Caco-2 (cell line): ENCODE results near the gene CACNA1C. TPM values are rescaled to one million over a fixed set of nuclear protein-coding genes. Genes with fewer than 3 reads are reported as not detected.

Source experiments
- BruUV-seq: library from RNA; stranded (reverse); fragments of 400-500 nt; replicated peaks from 2 replicates; lab custom pipeline; 2021; lab: Mats Ljungman, UMichigan
- CTCF ChIA-PET: fragments of 300-600 bp; sonication (Branson Sonifier 250); formaldehyde crosslinking; loops from one replicate; lab custom pipeline; 2022; ENCODE audit warnings: antibody characterized with exemption; lab: Charles Lee
- POLR2A ChIA-PET: fragments of 300-600 bp; sonication (Branson Sonifier 250); formaldehyde crosslinking; loops from one replicate; lab custom pipeline; 2022; ENCODE audit warnings: antibody characterized with exemption; lab: Charles Lee
- DNase-seq, 2 experiments: peaks; one replicate each; pipeline versions ENCODE4 v3.0.0 to v3.0.0-alpha.2; 2020 to 2022
- H3K27me3 ChIP-seq: replicated peaks from 2 replicates; pipeline ENCODE4 v1.6.0; 2011; ENCODE audit warnings: low read length; ENCODE audit not compliant: control insufficient read depth, insufficient read depth
- H3K36me3 ChIP-seq: 2 replicates; pipeline ENCODE4 v1.5.1; 2011; ENCODE audit warnings: low read length; ENCODE audit not compliant: control insufficient read depth, insufficient read depth
- H3K4me1 ChIP-seq: fragments of 250-450 bp; sonication (Bioruptor Pico); 2 replicates; pipeline ENCODE4 v1.5.1; 2020; ENCODE audit warnings: mild to moderate bottlenecking
- H3K4me3 ChIP-seq: 2 replicates; pipeline ENCODE4 v1.5.1; 2011; ENCODE audit warnings: low read depth, mild to moderate bottlenecking, control low read depth, low read length
- H3K9me3 ChIP-seq: fragments of 250-450 bp; sonication (Bioruptor Pico); 2 replicates; pipeline ENCODE4 v1.5.1; 2020; ENCODE audit warnings: mild to moderate bottlenecking, moderate library complexity
- H3K27ac Mint-ChIP-seq: one replicate; pipeline ENCODE4 v1.8.0; 2022; ENCODE audit warnings: mixed read lengths; ENCODE audit not compliant: unreplicated experiment
- H3K27me3 Mint-ChIP-seq: one replicate; pipeline ENCODE4 v1.8.0; 2022; ENCODE audit warnings: mixed read lengths; ENCODE audit not compliant: insufficient read depth, unreplicated experiment
- H3K36me3 Mint-ChIP-seq: one replicate; pipeline ENCODE4 v1.8.0; 2022; ENCODE audit warnings: mild to moderate bottlenecking, mixed read lengths; ENCODE audit not compliant: insufficient read depth, unreplicated experiment
- H3K4me1 Mint-ChIP-seq: one replicate; pipeline ENCODE4 v1.8.0; 2022; ENCODE audit warnings: low read depth, mixed read lengths; ENCODE audit not compliant: unreplicated experiment
- H3K4me3 Mint-ChIP-seq: one replicate; pipeline ENCODE4 v1.8.0; 2022; ENCODE audit warnings: mild to moderate bottlenecking, moderate library complexity, mixed read lengths; ENCODE audit not compliant: unreplicated experiment
- H3K9me3 Mint-ChIP-seq: one replicate; pipeline ENCODE4 v1.8.0; 2022; ENCODE audit warnings: mixed read lengths; ENCODE audit not compliant: unreplicated experiment
- CTCF ChIP-seq, 2 experiments: fragments of 200-600 bp in 1 of 2; IDR thresholded peaks; 1 replicate in 1 of 2; 2 replicates in 1 of 2; pipeline versions ENCODE4 v1.5.1 to v1.8.0; 2011 to 2022; ENCODE audit warnings: antibody characterized with exemption in 1 of 2, control low read depth in 1 of 2, inconsistent platforms in 1 of 2, low read depth in 1 of 2, low read length in 1 of 2, mild to moderate bottlenecking in 1 of 2, moderate library complexity in 1 of 2; ENCODE audit not compliant: insufficient read depth in 1 of 2, severe bottlenecking in 1 of 2, unreplicated experiment in 1 of 2
- intact Hi-C: fragments of 100-400 bp; cut with micrococcal nuclease; formaldehyde crosslinking; loops from one replicate; pipeline ENCODE4 v1.10.0; 2022; ENCODE audit not compliant: unreplicated experiment
- total RNA-seq: library from RNA; stranded (reverse); gene quantifications from 2 replicates; pipeline ENCODE4 v1.2.3, GENCODE V29; 2022

The CACNA1C gene
- total RNA-seq, 1 experiment from 2014 or later, result not detected

GRCh38 chr12:2136901-2137300 is 84.1 kb downstream of the CACNA1C start:
- no peaks in the 10 kb centered on the region for H3K27me3 ChIP-seq
- TF ChIP-seq CTCF (IDR thresholded peaks at IDR 0.05; ENCODE audit: insufficient read depth in 1 of 2, low read depth in 1 of 2, low read length in 1 of 2, severe bottlenecking in 1 of 2, unreplicated experiment in 1 of 2), result no peak
- H3K4me3 ChIP-seq, result no peak overlapping the region
- intact Hi-C loops, result no loop called here
- H3K9me3 ChIP-seq, result no peaks in the 10 kb centered on the region
- Mint-ChIP-seq H3K27me3 (no peaks in the 10 kb centered on the region), H3K36me3 (no peaks in the 10 kb centered on the region), H3K4me1 (peaks cover 14% of the 10 kb centered on the region), H3K27ac (no peak overlapping the region), H3K9me3 (no peaks in the 10 kb centered on the region), H3K4me3 (no peak overlapping the region)
- peaks cover 17% of the 10 kb centered on the region for H3K4me1 ChIP-seq
- POLR2A ChIA-PET, result no interaction called here
- BruUV-seq, result no TSS peak
- no peaks in the 10 kb centered on the region; the same call in 1 of the 2 replicates for H3K36me3 ChIP-seq
- CTCF ChIA-PET, result no interaction called here
- no peak for DNase-seq

DNA sequence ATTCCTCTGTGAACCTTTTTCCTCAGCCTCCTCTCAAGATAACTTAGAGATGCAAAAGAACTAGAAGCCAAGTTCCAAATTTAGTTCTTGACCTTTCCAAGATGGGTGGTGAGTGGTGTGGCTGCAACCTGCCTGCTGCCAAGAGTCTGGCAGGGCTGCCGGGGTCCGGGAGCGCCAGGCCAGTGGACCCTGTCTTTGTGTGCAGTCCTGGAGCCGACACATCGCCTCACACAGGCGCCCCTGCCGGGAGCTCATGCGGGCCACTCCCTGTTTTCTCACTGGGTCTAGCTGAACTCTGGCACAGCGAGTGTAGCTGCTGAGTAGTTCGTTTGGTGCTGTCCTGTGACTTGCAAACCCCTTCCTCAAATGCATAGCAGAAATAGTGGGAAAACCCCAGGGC is 84.9 kb downstream of the CACNA1C start:
- no peak for TF ChIP-seq CTCF (IDR thresholded peaks at IDR 0.05; ENCODE audit: insufficient read depth in 1 of 2, low read depth in 1 of 2, low read length in 1 of 2, severe bottlenecking in 1 of 2, unreplicated experiment in 1 of 2)
- no TSS peak for BruUV-seq
- Mint-ChIP-seq H3K27me3 (no peaks in the 10 kb centered on the region), H3K4me3 (no peak overlapping the region), H3K9me3 (no peaks in the 10 kb centered on the region), H3K4me1 (peaks cover 14% of the 10 kb centered on the region), H3K36me3 (no peaks in the 10 kb centered on the region), H3K27ac (no peak overlapping the region)
- intact Hi-C loops, result no loop called here
- no peak overlapping the region for H3K4me3 ChIP-seq
- H3K4me1 ChIP-seq, result peaks cover 17% of the 10 kb centered on the region
- POLR2A ChIA-PET, result no interaction called here
- no peaks in the 10 kb centered on the region for H3K9me3 ChIP-seq
- DNase-seq, result peak in 1 of 2 experiments; percentile 25
- H3K27me3 ChIP-seq, result no peaks in the 10 kb centered on the region
- CTCF ChIA-PET, result no interaction called here
- no peaks in the 10 kb centered on the region; the same call in 1 of the 2 replicates for H3K36me3 ChIP-seq

DNA sequence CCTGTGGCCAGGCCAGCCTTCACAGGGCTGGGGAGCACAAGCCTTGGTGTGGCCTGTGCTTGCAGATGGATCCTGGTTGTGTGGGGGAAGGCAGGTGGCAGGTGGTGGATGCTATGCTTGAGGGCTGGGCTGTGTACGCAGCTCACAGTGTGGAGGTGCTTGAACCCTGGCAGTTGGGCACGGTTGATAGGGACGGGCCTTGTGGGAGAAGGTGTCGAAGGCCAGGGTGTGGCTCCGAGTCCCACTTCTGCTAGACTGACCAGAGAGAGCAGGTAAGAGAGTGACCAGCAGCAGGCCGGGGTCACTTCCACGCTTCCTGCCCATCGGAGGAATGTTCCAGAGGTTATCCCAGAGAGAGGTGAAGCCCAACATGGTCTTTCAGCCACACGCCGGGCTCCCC is 85.5 kb downstream of the CACNA1C start:
- no peak overlapping the region for H3K4me3 ChIP-seq
- intact Hi-C loops, result no loop called here
- Mint-ChIP-seq H3K36me3 (no peaks in the 10 kb centered on the region), H3K27me3 (no peaks in the 10 kb centered on the region), H3K9me3 (no peaks in the 10 kb centered on the region), H3K27ac (no peak overlapping the region), H3K4me1 (peaks cover 14% of the 10 kb centered on the region), H3K4me3 (no peak overlapping the region)
- ChIA-PET CTCF (no interaction called here), POLR2A (no interaction called here)
- TF ChIP-seq CTCF (IDR thresholded peaks at IDR 0.05; ENCODE audit: insufficient read depth in 1 of 2, low read depth in 1 of 2, low read length in 1 of 2, severe bottlenecking in 1 of 2, unreplicated experiment in 1 of 2), result no peak
- no peaks in the 10 kb centered on the region; the same call in 1 of the 2 replicates for H3K36me3 ChIP-seq
- H3K9me3 ChIP-seq, result no peaks in the 10 kb centered on the region
- no peaks in the 10 kb centered on the region for H3K27me3 ChIP-seq
- no peak for DNase-seq
- peaks cover 17% of the 10 kb centered on the region for H3K4me1 ChIP-seq
- BruUV-seq, result no TSS peak
